Endothelial cell of hepatic sinusoid (primary cell): ENCODE results near the gene PZP.

Experiments
- in situ Hi-C: cut with HindIII; loops from 2 replicates; pipeline ENCODE4 v1.10.0; 2017; ENCODE audit warnings: low sequenced_read_pairs

Gene PZP

DNA sequence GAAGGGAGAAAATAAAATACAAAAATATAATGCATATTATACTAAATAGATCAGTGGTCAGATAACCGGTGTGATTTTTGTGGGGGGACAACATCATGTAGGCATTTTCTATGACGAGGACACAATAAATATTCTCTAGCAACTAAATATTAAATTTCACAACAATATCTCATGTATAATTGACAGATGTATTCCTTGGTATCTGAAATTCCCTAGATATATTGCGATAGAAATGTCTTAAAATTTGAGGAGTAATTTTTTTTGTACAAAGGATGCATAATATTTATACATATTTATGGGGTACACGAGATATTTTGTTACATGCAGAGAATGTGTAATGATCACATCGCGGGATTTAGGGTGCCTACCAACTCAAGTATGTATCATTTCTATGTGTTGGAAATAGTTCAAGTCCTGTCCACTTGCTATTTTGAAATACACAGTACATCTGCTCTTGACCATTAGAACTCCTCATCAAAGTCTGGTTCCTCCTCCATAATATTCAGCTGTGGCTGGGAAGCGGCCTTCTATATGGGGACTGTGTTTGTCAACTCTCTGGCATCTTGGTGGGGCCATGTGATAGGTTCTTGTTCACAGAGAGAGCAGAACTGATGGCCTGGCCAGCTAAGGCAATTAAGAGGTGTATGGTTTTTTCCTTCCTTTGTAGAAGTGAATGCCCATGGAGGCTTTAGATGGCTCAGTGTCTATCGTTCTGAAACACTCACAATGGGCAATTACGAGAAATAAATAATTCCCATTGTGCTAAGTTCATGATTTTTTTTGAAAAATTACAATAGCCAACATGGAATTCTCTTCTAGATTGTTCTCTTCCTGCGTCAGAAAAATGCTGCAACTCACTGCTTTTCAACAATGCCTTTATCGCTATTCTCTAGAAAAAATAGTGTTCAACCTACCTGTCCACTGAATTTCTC is 101.3 kb downstream of the PZP start:
- in situ Hi-C loops: no loop called here

DNA sequence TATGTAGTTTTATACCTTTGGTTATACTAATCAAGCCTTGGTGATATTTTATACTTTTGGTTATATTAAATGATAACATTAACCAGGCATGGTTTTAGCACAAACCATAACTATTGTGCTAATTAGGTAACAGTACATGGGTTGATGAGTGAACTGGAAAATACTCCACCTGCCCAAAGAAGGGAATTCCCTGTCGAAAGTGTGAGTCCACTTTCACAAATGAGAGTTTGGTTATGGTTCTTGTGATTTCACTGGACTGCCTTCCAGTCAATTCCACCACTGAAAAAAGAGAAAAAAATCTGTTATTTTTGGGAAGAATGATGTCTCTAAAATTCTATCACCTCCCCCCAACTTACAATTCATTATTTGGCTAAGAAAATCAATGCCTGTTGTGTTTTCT is 102.1 kb downstream of the PZP start:
- in situ Hi-C loops: no loop called here

DNA sequence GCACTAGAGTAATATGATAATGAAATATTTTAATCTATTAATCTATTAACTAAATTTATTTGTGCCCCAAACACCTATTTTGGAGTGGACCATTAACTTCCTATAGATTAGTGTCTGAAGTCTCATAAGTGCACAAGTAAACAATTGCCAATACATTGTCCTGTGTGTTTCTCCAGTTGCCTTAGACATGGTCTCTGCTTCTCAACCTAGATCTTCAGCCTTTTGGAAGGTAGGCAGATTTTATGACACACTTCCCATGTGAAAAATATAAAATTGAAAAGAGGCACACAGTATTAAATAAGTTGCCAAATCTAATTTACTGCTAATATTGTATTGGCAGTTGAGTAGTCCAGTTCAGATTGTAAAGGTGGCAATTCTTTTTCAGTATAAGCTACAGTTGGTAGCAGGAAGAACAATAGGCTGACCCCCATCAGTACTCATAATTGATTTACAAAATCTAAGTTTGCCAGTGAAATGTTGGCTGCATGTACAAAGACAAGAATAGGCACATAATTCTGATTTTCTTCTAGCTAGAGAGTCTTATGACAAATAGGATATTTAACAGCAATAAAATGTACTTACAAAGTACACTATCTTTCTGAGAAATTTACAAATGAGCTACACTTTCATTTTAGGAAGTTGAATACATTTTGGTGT is 103.3 kb downstream of the PZP start:
- in situ Hi-C loops: no loop called here

DNA sequence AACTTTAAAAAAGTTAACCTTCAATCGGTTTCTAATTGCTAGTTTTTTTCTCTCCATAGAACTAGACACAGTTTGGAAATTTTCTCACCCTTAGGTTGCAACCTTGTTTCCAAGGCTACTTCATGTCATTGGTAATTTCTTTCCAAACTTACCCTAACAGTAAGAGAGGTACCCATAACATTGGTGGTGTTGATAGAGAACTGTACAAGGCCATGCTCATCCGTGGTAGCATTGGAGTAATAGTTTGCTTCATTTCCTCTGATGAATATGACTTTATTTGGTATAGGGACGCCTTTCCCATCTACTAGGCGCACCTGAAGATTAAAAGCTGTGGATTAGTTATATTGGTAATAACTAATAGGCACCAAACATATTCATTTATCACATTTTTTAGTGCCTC is 104.1 kb downstream of the PZP start:
- in situ Hi-C loops: no loop called here

DNA sequence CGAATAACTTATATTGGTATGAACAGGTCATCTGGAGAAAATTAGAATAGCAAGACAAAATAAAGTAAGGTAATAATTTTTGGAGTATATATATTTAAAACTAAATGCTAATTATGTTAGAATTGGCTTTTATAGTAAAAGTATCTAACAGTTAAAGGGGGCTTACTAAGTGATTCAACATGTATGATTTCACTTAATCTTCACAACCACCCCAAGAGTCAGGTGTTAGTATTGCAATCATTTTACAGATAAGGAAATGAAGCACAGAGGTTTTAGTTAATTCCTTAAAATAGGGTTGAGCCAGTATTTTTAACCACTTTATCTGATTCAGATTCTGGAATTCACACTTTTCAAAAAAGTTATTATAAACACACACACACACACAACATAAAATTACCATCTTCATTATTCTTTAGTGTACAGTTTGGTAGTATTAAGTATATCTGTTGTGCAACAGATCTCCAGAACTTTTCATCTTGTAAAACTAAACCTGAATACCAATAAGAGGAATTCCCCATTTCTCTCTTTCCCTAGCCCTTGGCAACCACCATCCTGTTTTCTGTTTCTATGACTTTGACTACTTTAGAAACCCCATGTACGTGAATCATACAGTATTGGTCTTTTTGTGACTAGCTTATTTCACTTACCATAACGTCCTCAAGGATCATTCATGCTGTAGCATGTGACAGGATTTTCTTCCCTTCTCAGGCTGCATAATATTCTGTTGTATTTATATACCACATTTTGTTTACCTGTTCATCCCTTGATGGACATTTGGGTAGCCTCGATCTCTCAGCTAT is 104.9 kb downstream of the PZP start:
- in situ Hi-C loops: no loop called here

DNA sequence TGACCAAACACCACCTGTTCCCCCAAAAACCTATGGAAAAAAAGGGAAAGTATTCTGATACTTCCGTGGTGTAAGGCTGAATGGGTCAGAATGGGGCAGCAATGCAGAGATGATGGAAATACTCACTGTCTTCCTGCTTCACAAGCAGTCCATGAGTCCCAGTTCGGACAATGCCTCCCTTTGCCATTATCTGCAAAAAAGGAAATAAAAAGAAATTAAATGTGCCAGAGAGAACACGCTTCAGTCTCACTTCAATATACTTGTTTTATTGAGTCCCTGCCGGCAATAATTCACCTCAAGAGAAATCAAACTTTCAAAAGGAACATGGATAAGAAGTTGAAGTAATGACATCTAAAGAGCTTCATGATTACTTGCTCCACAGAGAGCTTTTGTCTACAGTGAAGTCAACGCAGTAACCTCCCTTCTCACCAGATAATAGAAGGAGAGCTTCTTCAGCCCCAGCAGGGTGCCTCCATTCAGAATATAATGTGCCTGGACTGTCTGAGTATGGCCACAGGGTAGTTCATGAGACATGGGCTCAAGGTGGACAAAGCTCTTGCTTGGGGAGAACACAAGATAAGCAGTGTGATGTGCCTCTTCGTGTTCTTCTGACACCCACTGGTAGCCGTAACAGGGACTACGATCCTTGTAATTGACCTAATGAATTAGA is 107.0 kb downstream of the PZP start:
- in situ Hi-C loops: no loop called here

DNA sequence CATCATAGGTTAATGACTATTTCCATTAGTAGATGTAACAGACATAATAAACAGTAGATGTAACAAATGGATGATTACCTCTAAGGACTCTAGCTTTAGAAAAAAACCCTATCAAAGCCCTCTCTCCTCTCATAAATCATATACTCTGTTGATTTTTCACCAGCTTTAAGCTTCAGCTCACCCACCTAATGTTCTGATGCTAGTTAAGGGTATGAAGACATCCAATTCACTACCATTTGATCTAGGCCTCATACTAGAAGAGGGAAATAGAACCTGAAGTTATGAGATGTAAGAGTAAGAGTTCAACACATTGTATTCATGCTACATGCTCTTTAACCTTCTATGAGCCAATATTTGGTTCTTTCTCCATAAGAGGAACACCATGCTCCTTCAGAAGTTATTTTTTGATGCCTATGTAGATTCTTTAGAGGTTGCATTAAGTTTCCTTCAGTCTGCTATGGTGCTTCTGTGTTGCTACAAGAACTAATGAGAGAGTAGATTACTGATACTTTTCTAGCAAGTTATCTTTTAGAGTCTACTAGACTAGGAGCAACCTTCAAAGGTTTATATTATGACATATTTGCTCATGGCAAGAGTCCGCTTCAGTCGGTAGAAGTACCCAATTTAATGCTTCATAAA is 108.5 kb downstream of the PZP start:
- in situ Hi-C loops: loop anchor here (5.0 kb wide), 3 partner anchors 38 to 98 kb away; no protein-coding TSS in a partner anchor
